GM23338 (cell line): ENCODE measurements around the gene FAM20A. TPM values are rescaled to one million over a fixed set of nuclear protein-coding genes. Genes with fewer than 3 reads are reported as not detected.

ENCODE experiments used
- ATAC-seq: fragments of 200-7000 bp; cut with Tn5 transposase; 3 replicates; pipeline ENCODE4 v1.9.1; 2020
- DNase-seq: peaks from one replicate; pipeline ENCODE4 v3.0.0-alpha.2; 2015; ENCODE audit warnings: low spot score
- H2AFZ ChIP-seq: fragments of 200-600 bp; sonication (generic); 2 replicates; pipeline ENCODE4 v1.8.0; 2016; ENCODE audit warnings: antibody characterized with exemption, mild to moderate bottlenecking, moderate library complexity
- H3F3A ChIP-seq: fragments of 200-600 bp; sonication (generic); replicated peaks from 2 replicates; pipeline ENCODE4 v1.8.0; 2017; ENCODE audit warnings: antibody characterized with exemption, mixed run types, low read depth
- H3K27ac ChIP-seq: fragments of 200-600 bp; sonication (generic); 2 replicates; pipeline ENCODE4 v1.6.1; 2016; ENCODE audit warnings: low read depth
- H3K27me3 ChIP-seq: fragments of 200-600 bp; sonication (generic); 2 replicates; pipeline ENCODE4 v1.8.0; 2016; ENCODE audit warnings: mild to moderate bottlenecking, mixed run types, moderate library complexity; ENCODE audit not compliant: insufficient read depth
- H3K36me3 ChIP-seq: fragments of 200-600 bp; sonication (generic); 2 replicates; pipeline ENCODE4 v1.8.0; 2016; ENCODE audit warnings: mild to moderate bottlenecking; ENCODE audit not compliant: insufficient read depth
- H3K4me1 ChIP-seq: fragments of 200-600 bp; sonication (generic); 2 replicates; pipeline ENCODE4 v1.8.0; 2016; ENCODE audit warnings: mild to moderate bottlenecking, moderate library complexity; ENCODE audit not compliant: insufficient read depth
- H3K4me2 ChIP-seq: fragments of 200-600 bp; sonication (generic); 2 replicates; pipeline ENCODE4 v1.7.1; 2017; ENCODE audit warnings: mixed run types
- H3K4me3 ChIP-seq: fragments of 200-600 bp; sonication (generic); 2 replicates; pipeline ENCODE4 v1.6.1; 2016; ENCODE audit warnings: mixed run types
- H3K79me2 ChIP-seq: fragments of 200-600 bp; sonication (generic); replicated peaks from 2 replicates; pipeline ENCODE4 v1.8.0; 2017; ENCODE audit warnings: mild to moderate bottlenecking; ENCODE audit not compliant: insufficient read depth
- H3K9me2 ChIP-seq: fragments of 200-600 bp; sonication (generic); 2 replicates; pipeline ENCODE4 v1.8.0; 2017; ENCODE audit not compliant: insufficient read depth
- H4K20me1 ChIP-seq: fragments of 200-600 bp; sonication (generic); replicated peaks from 2 replicates; pipeline ENCODE4 v1.8.0; 2017; ENCODE audit warnings: mild to moderate bottlenecking; ENCODE audit not compliant: insufficient read depth
- H3K27ac Mint-ChIP-seq: 2 replicates; pipeline ENCODE4 v1.8.0; 2020; ENCODE audit warnings: inconsistent platforms, mild to moderate bottlenecking, moderate library complexity, mixed read lengths
- H3K27me3 Mint-ChIP-seq: 3 replicates; pipeline ENCODE4 v1.8.0; 2022; ENCODE audit warnings: low read depth, mild to moderate bottlenecking, moderate library complexity, mixed read lengths, inconsistent platforms; ENCODE audit not compliant: insufficient read depth, poor library complexity
- H3K36me3 Mint-ChIP-seq: 3 replicates; pipeline ENCODE4 v1.8.0; 2021; ENCODE audit warnings: low read depth, mild to moderate bottlenecking, inconsistent platforms, moderate library complexity, mixed read lengths
- H3K4me1 Mint-ChIP-seq: 3 replicates; pipeline ENCODE4 v1.8.0; 2020; ENCODE audit warnings: mild to moderate bottlenecking, inconsistent platforms, mixed read lengths
- H3K4me3 Mint-ChIP-seq: 3 replicates; pipeline ENCODE4 v1.8.0; 2021; ENCODE audit warnings: moderate library complexity, mild to moderate bottlenecking, inconsistent platforms, mixed read lengths
- H3K9me3 Mint-ChIP-seq: 3 replicates; pipeline ENCODE4 v1.8.0; 2020; ENCODE audit warnings: moderate library complexity, mild to moderate bottlenecking, inconsistent platforms, mixed read lengths
- EZH2 ChIP-seq: fragments of 200-600 bp; sonication (generic); IDR thresholded peaks from one replicate; pipeline ENCODE4 v1.8.0; 2017; ENCODE audit warnings: antibody characterized with exemption, mild to moderate bottlenecking, low read depth; ENCODE audit not compliant: unreplicated experiment
- EZH2phosphoT487 ChIP-seq: fragments of 200-600 bp; sonication (generic); IDR thresholded peaks from one replicate; pipeline ENCODE4 v1.8.1; 2018; ENCODE audit warnings: antibody characterized with exemption; ENCODE audit not compliant: unreplicated experiment
- JUNB ChIP-seq: IDR thresholded peaks from one replicate; pipeline ENCODE4 v1.6.1; 2016; ENCODE audit warnings: antibody characterized with exemption; ENCODE audit not compliant: unreplicated experiment
- STAT1 ChIP-seq: IDR thresholded peaks from one replicate; pipeline ENCODE4 v1.6.1; 2016; ENCODE audit warnings: antibody characterized with exemption; ENCODE audit not compliant: unreplicated experiment
- ZNF331 ChIP-seq: fragments of 250-450 bp; sonication (Bioruptor Pico); IDR thresholded peaks from 2 replicates; pipeline ENCODE4 v1.5.0; 2020; ENCODE audit warnings: low read depth, mild to moderate bottlenecking, moderate library complexity
- polyA plus RNA-seq: library from polyadenylated mRNA; unstranded; fragments of >200 nt; fragmentation: Nextera tagmentation; extraction: Ambion mirVana; gene quantifications from 2 replicates; pipeline ENCODE4 v1.2.1, GENCODE V29; 2016
- total RNA-seq: library from RNA; depleted of rRNA; stranded (reverse); fragments of >200 nt; shearing (Covaris generic); gene quantifications from 2 replicates; pipeline ENCODE4 v1.2.3, GENCODE V29; 2014
- TF ChIP-seq, protein P1 (sequence below): fragments of 250-450 bp; sonication (Bioruptor Pico); IDR thresholded peaks from 2 replicates; pipeline ENCODE4 v1.5.0; 2020; ENCODE audit warnings: mild to moderate bottlenecking, moderate library complexity

The FAM20A gene
- total and polyA plus RNA-seq, 2 experiments from 2014 or later, result 1.3 to 1.6 TPM

DNA sequence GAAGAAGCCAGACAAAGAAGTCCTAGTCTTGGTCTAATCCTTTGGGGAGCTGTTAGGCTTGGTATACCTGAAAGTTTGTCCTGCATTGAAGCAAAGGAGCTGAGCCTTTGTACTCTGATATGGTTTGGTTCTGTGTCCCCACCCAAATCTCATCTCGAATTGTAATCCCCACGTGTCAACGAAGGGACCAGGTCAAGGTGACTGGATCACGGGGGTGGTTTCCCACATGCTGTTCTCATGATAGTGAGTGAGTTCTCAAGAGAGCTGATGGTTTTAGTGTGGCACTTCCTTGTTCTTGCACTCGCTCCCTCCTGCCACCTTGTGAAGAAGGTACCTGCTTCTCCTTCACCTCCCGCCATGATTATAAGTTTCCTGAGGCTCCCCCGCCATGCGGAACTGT lies 33.6 kb downstream of the FAM20A start (continued):
- TF ChIP-seq, protein P1, sequence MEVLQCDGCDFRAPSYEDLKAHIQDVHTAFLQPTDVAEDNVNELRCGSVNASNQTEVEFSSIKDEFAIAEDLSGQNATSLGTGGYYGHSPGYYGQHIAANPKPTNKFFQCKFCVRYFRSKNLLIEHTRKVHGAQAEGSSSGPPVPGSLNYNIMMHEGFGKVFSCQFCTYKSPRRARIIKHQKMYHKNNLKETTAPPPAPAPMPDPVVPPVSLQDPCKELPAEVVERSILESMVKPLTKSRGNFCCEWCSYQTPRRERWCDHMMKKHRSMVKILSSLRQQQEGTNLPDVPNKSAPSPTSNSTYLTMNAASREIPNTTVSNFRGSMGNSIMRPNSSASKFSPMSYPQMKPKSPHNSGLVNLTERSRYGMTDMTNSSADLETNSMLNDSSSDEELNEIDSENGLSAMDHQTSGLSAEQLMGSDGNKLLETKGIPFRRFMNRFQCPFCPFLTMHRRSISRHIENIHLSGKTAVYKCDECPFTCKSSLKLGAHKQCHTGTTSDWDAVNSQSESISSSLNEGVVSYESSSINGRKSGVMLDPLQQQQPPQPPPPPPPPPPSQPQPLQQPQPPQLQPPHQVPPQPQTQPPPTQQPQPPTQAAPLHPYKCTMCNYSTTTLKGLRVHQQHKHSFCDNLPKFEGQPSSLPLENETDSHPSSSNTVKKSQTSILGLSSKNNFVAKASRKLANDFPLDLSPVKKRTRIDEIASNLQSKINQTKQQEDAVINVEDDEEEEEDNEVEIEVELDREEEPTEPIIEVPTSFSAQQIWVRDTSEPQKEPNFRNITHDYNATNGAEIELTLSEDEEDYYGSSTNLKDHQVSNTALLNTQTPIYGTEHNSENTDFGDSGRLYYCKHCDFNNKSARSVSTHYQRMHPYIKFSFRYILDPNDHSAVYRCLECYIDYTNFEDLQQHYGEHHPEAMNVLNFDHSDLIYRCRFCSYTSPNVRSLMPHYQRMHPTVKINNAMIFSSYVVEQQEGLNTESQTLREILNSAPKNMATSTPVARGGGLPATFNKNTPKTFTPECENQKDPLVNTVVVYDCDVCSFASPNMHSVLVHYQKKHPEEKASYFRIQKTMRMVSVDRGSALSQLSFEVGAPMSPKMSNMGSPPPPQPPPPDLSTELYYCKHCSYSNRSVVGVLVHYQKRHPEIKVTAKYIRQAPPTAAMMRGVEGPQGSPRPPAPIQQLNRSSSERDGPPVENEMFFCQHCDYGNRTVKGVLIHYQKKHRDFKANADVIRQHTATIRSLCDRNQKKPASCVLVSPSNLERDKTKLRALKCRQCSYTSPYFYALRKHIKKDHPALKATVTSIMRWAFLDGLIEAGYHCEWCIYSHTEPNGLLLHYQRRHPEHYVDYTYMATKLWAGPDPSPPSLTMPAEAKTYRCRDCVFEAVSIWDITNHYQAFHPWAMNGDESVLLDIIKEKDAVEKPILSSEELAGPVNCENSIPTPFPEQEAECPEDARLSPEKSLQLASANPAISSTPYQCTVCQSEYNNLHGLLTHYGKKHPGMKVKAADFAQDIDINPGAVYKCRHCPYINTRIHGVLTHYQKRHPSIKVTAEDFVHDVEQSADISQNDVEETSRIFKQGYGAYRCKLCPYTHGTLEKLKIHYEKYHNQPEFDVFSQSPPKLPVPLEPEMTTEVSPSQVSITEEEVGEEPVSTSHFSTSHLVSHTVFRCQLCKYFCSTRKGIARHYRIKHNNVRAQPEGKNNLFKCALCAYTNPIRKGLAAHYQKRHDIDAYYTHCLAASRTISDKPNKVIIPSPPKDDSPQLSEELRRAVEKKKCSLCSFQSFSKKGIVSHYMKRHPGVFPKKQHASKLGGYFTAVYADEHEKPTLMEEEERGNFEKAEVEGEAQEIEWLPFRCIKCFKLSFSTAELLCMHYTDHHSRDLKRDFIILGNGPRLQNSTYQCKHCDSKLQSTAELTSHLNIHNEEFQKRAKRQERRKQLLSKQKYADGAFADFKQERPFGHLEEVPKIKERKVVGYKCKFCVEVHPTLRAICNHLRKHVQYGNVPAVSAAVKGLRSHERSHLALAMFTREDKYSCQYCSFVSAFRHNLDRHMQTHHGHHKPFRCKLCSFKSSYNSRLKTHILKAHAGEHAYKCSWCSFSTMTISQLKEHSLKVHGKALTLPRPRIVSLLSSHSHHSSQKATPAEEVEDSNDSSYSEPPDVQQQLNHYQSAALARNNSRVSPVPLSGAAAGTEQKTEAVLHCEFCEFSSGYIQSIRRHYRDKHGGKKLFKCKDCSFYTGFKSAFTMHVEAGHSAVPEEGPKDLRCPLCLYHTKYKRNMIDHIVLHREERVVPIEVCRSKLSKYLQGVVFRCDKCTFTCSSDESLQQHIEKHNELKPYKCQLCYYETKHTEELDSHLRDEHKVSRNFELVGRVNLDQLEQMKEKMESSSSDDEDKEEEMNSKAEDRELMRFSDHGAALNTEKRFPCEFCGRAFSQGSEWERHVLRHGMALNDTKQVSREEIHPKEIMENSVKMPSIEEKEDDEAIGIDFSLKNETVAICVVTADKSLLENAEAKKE, result no peak
- TF ChIP-seq STAT1 (no peak), JUNB (no peak), EZH2 (no peak)

DNA sequence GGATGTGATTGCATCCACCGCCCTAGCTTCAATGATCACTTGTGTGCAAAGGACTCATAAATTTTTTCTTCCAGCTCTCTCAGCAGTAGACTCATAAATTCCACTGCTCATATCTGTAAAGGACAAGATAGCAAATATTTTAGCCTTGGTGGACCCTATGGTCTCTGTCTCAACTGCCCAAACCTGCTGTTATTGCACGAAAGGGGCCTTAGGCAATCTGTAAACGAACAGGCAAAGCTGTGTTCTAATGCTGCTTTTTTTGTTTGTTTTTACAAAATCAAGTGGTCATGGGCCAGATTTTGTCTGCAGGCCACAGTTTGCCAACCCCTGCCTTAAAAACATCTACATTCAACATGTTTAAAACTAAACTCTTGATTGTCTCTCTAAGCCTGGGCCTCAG lies 34.1 kb downstream of the FAM20A start:
- H3K27ac Mint-ChIP-seq, result no peak overlapping the region
- TF ChIP-seq JUNB (no peak), EZH2phosphoT487 (no peak), ZNF331 (no peak)
- no peak overlapping the region for H3K4me2 ChIP-seq
- H3K4me1 Mint-ChIP-seq, result no peaks in the 10 kb centered on the region
- no peaks in the 10 kb centered on the region for H3K27me3 Mint-ChIP-seq
- no peaks in the 10 kb centered on the region for H3K36me3 ChIP-seq
- DNase-seq (no peak), ATAC-seq (no peak)
- H3F3A ChIP-seq, result no peaks in the 10 kb centered on the region
- H3K36me3 Mint-ChIP-seq, result no peaks in the 10 kb centered on the region
- no peaks in the 10 kb centered on the region for H3K79me2 ChIP-seq
- no peaks in the 10 kb centered on the region for H3K4me1 ChIP-seq
- peaks cover 3% of the 10 kb centered on the region; the same call in 1 of the 3 replicates for H3K9me3 Mint-ChIP-seq
- no peak overlapping the region for H3K4me3 Mint-ChIP-seq
- H3K27me3 ChIP-seq, result no peaks in the 10 kb centered on the region
- H3K27ac ChIP-seq, result no peak overlapping the region
- no peak overlapping the region for H3K4me3 ChIP-seq
- no peaks in the 10 kb centered on the region for H4K20me1 ChIP-seq
- H3K9me2 ChIP-seq, result no peaks in the 10 kb centered on the region
- H2AFZ ChIP-seq, result no peak overlapping the region
